H1 (cell line): ENCODE results near the gene CRYGN. TPM values are rescaled to one million over a fixed set of nuclear protein-coding genes. Genes with fewer than 3 reads are reported as not detected.
A peak's percentile ranks its signal among the peaks of the same experiment; 100 is the strongest.

Experiments
- CTCF ChIA-PET: fragments of 300-600 bp; sonication (Branson Sonifier 250); formaldehyde crosslinking; loops from one replicate; lab custom pipeline; 2021; ENCODE audit not compliant: partially characterized antibody; lab: Charles Lee
- POLR2A ChIA-PET: fragments of 300-600 bp; sonication (Branson Sonifier 250); formaldehyde crosslinking; loops from one replicate; lab custom pipeline; 2021; ENCODE audit warnings: inconsistent platforms; ENCODE audit not compliant: partially characterized antibody; lab: Charles Lee
- DNase-seq, 2 experiments: peaks; one replicate each; pipeline versions ENCODE4 v3.0.0 to v3.0.0-alpha.2; 2010 to 2022; ENCODE audit warnings: low spot score in 2 of 2, low read depth in 1 of 2, mixed read lengths in 1 of 2
- FAIRE-seq: peaks from 2 replicates; lab custom pipeline; 2011; peaks lifted over from hg19 to GRCh38; lab: Jason Lieb, UNC
- H2AFZ ChIP-seq: 2 replicates; pipeline ENCODE4 v1.8.1; 2012; ENCODE audit warnings: low read length, inconsistent platforms
- H2AK5ac ChIP-seq: 2 replicates; pipeline ENCODE4 v1.6.1; 2013; ENCODE audit warnings: low read depth, low read length
- H2BK120ac ChIP-seq: replicated peaks from 2 replicates; pipeline ENCODE3; 2013; ENCODE audit warnings: low read depth, low read length, inconsistent platforms
- H2BK12ac ChIP-seq: 2 replicates; pipeline ENCODE4 v1.6.1; 2013; ENCODE audit warnings: low read depth, low read length
- H2BK15ac ChIP-seq: 2 replicates; pipeline ENCODE4 v1.6.1; 2013; ENCODE audit warnings: low read length
- H2BK20ac ChIP-seq: 2 replicates; pipeline ENCODE4 v1.6.1; 2013; ENCODE audit warnings: low read length
- H2BK5ac ChIP-seq: 2 replicates; pipeline ENCODE4 v1.6.1; 2013; ENCODE audit warnings: low read depth, low read length
- H3K14ac ChIP-seq: 2 replicates; pipeline ENCODE4 v1.6.1; 2013; ENCODE audit warnings: inconsistent platforms; ENCODE audit not compliant: insufficient read length
- H3K18ac ChIP-seq: 2 replicates; pipeline ENCODE4 v1.6.1; 2013; ENCODE audit warnings: low read length; ENCODE audit errors: extremely low read depth
- H3K23ac ChIP-seq: 2 replicates; pipeline ENCODE4 v1.6.1; 2013; ENCODE audit warnings: inconsistent platforms; ENCODE audit not compliant: insufficient read length
- H3K23me2 ChIP-seq: 2 replicates; pipeline ENCODE4 v1.6.1; 2013; ENCODE audit warnings: low read depth, low read length
- H3K27ac ChIP-seq: 2 replicates; pipeline ENCODE4 v1.6.1; 2011; ENCODE audit warnings: low read depth, low read length, inconsistent platforms
- H3K27me3 ChIP-seq, 4 experiments: replicated peaks in 1 of 4; 1 replicate in 1 of 4; 2 replicates in 3 of 4; pipeline versions ENCODE4 v1.6.1 to v1.8.1; 2011 to 2013; ENCODE audit warnings: low read length in 3 of 4, mild to moderate bottlenecking in 3 of 4, inconsistent platforms in 2 of 4, mixed read lengths in 2 of 4, moderate library complexity in 1 of 4; ENCODE audit not compliant: control insufficient read depth in 3 of 4, insufficient read depth in 3 of 4; ENCODE audit errors: extremely low read depth in 1 of 4
- H3K36me3 ChIP-seq, 4 experiments: 2 replicates each; pipeline versions ENCODE4 v1.6.1 to v1.8.1; 2011 to 2013; ENCODE audit warnings: mild to moderate bottlenecking in 4 of 4, low read length in 3 of 4, moderate library complexity in 2 of 4, control low read depth in 1 of 4, inconsistent platforms in 1 of 4; ENCODE audit not compliant: insufficient read depth in 4 of 4, control insufficient read depth in 2 of 4
- H3K4ac ChIP-seq: replicated peaks from 2 replicates; pipeline ENCODE3; 2013; ENCODE audit warnings: low read length, low read depth, mixed read lengths, inconsistent platforms; ENCODE audit not compliant: insufficient read length
- H3K4me1 ChIP-seq, 4 experiments: replicated peaks in 1 of 4; 1 replicate in 1 of 4; 2 replicates in 3 of 4; pipeline versions ENCODE4 v1.6.1 to v1.8.1; 2011 to 2013; ENCODE audit warnings: low read length in 3 of 4, inconsistent platforms in 2 of 4, mixed read lengths in 1 of 4; ENCODE audit not compliant: insufficient read depth in 4 of 4, control insufficient read depth in 3 of 4
- H3K4me2 ChIP-seq, 2 experiments: 2 replicates each; pipeline versions ENCODE4 v1.6.1 to v1.8.1; 2011 to 2013; ENCODE audit warnings: low read depth in 2 of 2, low read length in 2 of 2, control low read depth in 1 of 2, inconsistent platforms in 1 of 2, mild to moderate bottlenecking in 1 of 2; ENCODE audit not compliant: insufficient read depth in 1 of 2
- H3K4me3 ChIP-seq, 4 experiments: fragments of 200-600, 300-600 bp in 1 of 4; sonication (generic), shearing (Covaris generic), sonication (Bioruptor Twin) in 1 of 4; 2 replicates each; pipeline versions ENCODE4 v1.5.1 to v1.8.1; 2011 to 2016; ENCODE audit warnings: low read length in 4 of 4, low read depth in 3 of 4, control low read depth in 2 of 4, inconsistent platforms in 2 of 4, mild to moderate bottlenecking in 2 of 4, mixed read lengths in 1 of 4, moderate library complexity in 1 of 4; ENCODE audit not compliant: insufficient read depth in 2 of 4; ENCODE audit errors: extremely low read depth in 1 of 4
- H3K56ac ChIP-seq: replicated peaks from 2 replicates; pipeline ENCODE3; 2013; ENCODE audit warnings: low read depth, mild to moderate bottlenecking, mixed read lengths, low read length, inconsistent platforms; ENCODE audit not compliant: insufficient read length
- H3K79me1 ChIP-seq: 2 replicates; pipeline ENCODE4 v1.6.1; 2013; ENCODE audit warnings: low read depth, low read length, control low read depth
- H3K79me2 ChIP-seq, 2 experiments: 2 replicates each; pipeline versions ENCODE4 v1.6.1 to v1.8.1; 2012 to 2013; ENCODE audit warnings: low read length in 2 of 2, mild to moderate bottlenecking in 2 of 2, inconsistent platforms in 1 of 2; ENCODE audit not compliant: insufficient read depth in 2 of 2, control insufficient read depth in 1 of 2
- H3K9ac ChIP-seq, 4 experiments: replicated peaks in 1 of 4; 1 replicate in 1 of 4; 2 replicates in 3 of 4; pipeline versions ENCODE4 v1.6.1 to v1.8.1; 2011 to 2013; ENCODE audit warnings: low read depth in 3 of 4, low read length in 3 of 4, control low read depth in 2 of 4, mild to moderate bottlenecking in 2 of 4, moderate library complexity in 2 of 4, inconsistent platforms in 1 of 4; ENCODE audit errors: extremely low read depth in 1 of 4
- H3K9me3 ChIP-seq, 2 experiments: 2 replicates each; pipeline versions ENCODE4 v1.6.1 to v1.8.1; 2012 to 2013; ENCODE audit warnings: mild to moderate bottlenecking in 2 of 2, moderate library complexity in 2 of 2, control low read depth in 1 of 2, inconsistent platforms in 1 of 2, low read depth in 1 of 2, low read length in 1 of 2, mixed read lengths in 1 of 2; ENCODE audit not compliant: insufficient read depth in 2 of 2
- H4K20me1 ChIP-seq, 2 experiments: replicated peaks in 1 of 2; 2 replicates each; pipeline versions ENCODE3 to v1.8.1; 2011 to 2013; ENCODE audit warnings: inconsistent platforms in 2 of 2, low read length in 2 of 2, mild to moderate bottlenecking in 1 of 2; ENCODE audit not compliant: insufficient read depth in 2 of 2, control insufficient read depth in 1 of 2
- H4K5ac ChIP-seq: 2 replicates; pipeline ENCODE4 v1.6.1; 2013; ENCODE audit warnings: low read length, low read depth, mixed read lengths, inconsistent platforms; ENCODE audit not compliant: insufficient read length
- H4K8ac ChIP-seq: 2 replicates; pipeline ENCODE4 v1.8.0; 2013; ENCODE audit warnings: mild to moderate bottlenecking, moderate library complexity, low read length, inconsistent platforms; ENCODE audit not compliant: insufficient read depth; ENCODE audit errors: extremely low read depth
- H4K91ac ChIP-seq: replicated peaks from 2 replicates; pipeline ENCODE3; 2013; ENCODE audit warnings: low read length, mixed read lengths, inconsistent platforms; ENCODE audit not compliant: insufficient read length
- CBX5 ChIP-seq: fragments of 300-800, 300-1000 bp; sonication (generic); IDR thresholded peaks from 2 replicates; pipeline ENCODE4 v1.7.1; 2016; ENCODE audit warnings: antibody characterized with exemption, low read length, low read depth
- CBX8 ChIP-seq: fragments of 300-800, 300-1000 bp; sonication (generic); IDR thresholded peaks from 2 replicates; pipeline ENCODE4 v1.7.1; 2016; ENCODE audit warnings: low read depth, low read length, borderline replicate concordance
- CEBPB ChIP-seq: IDR thresholded peaks from 2 replicates; pipeline ENCODE4 v1.6.1; 2012; ENCODE audit warnings: low read depth, low read length
- CREB1 ChIP-seq: IDR thresholded peaks from 2 replicates; pipeline ENCODE4 v1.6.1; 2012; ENCODE audit warnings: inconsistent platforms
- EGR1 ChIP-seq: IDR thresholded peaks from 2 replicates; pipeline ENCODE4 v1.6.1; 2011; ENCODE audit warnings: low read depth, low read length, borderline replicate concordance
- EP300 ChIP-seq, 2 experiments: IDR thresholded peaks; 1 replicate in 1 of 2; 2 replicates in 1 of 2; pipeline ENCODE4 v1.6.1; 2011 to 2012; ENCODE audit warnings: low read depth in 2 of 2, low read length in 2 of 2, mild to moderate bottlenecking in 2 of 2, borderline replicate concordance in 1 of 2, inconsistent platforms in 1 of 2, moderate library complexity in 1 of 2
- JUN ChIP-seq: IDR thresholded peaks from 2 replicates; pipeline ENCODE4 v1.6.1; 2011; ENCODE audit warnings: low read depth, mild to moderate bottlenecking, improper control_type of control experiment, low read length
- RBBP5 ChIP-seq: IDR thresholded peaks from 2 replicates; pipeline ENCODE4 v1.7.1; 2012; ENCODE audit warnings: low read depth, mild to moderate bottlenecking, inconsistent platforms, low read length, moderate library complexity, borderline replicate concordance
- SAP30 ChIP-seq: fragments of 300-600 bp; sonication (generic); IDR thresholded peaks from 2 replicates; pipeline ENCODE4 v1.7.1; 2012; ENCODE audit warnings: low read length, moderate library complexity, mild to moderate bottlenecking, inconsistent platforms; ENCODE audit not compliant: insufficient read depth, insufficient replicate concordance
- SIRT6 ChIP-seq: IDR thresholded peaks from one replicate; pipeline ENCODE4 v1.7.1; 2012; ENCODE audit warnings: low read length, inconsistent platforms
- SP2 ChIP-seq: IDR thresholded peaks from 2 replicates; pipeline ENCODE4 v1.6.1; 2012; ENCODE audit warnings: mild to moderate bottlenecking, low read length, inconsistent platforms
- TEAD4 ChIP-seq: IDR thresholded peaks from 2 replicates; pipeline ENCODE4 v1.6.1; 2012; ENCODE audit warnings: low read depth, low read length, inconsistent platforms, mixed read lengths
- WGBS, 2 experiments: shearing (Covaris generic) in 1 of 2; methylation state at CpG; one replicate each; pipeline versions ENCODE4 v1.1.6 to v1.1.7; 2013 to 2015; ENCODE audit warnings: low lambda C conversion rate in 2 of 2, mixed read lengths in 2 of 2, inconsistent platforms in 1 of 2, low coverage in 1 of 2, missing lambda C conversion rate in 1 of 2; ENCODE audit not compliant: insufficient replicate concordance in 2 of 2, insufficient coverage in 1 of 2, insufficient read length in 1 of 2; ENCODE audit errors: extremely low coverage in 1 of 2, missing lambda C conversion rate in 1 of 2; 5-methylcytosine and 5-hydroxymethylcytosine counted together
- polyA plus RNA-seq, 7 experiments: library from polyadenylated mRNA; depleted of rRNA in 3 of 7; stranded (reverse) in 5 of 7; unstranded in 2 of 7; fragments of >200 nt in 5 of 7; fragments of 200-250 nt in 2 of 7; gene quantifications; 1 replicate in 5 of 7; 2 replicates in 1 of 7; 4 replicates in 1 of 7; pipeline versions ENCODE4 v1.2.1 to v1.2.3, GENCODE V29; 2011 to 2013; ENCODE audit warnings: missing spikeins in 2 of 7, mixed read lengths in 2 of 7
- total RNA-seq: library from RNA; stranded (reverse); fragmentation: NEBNext Ultra II Directional; extraction: Animal tissue kit (Norgen Biotek cat#: 25700); gene quantifications from 2 replicates; pipeline ENCODE4 v1.2.1, GENCODE V29; 2021
- TF ChIP-seq, protein P1 (sequence below): IDR thresholded peaks from 2 replicates; pipeline ENCODE4 v1.6.1; 2011; ENCODE audit warnings: low read length, improper control_type of control experiment

Gene CRYGN
- total and polyA plus RNA-seq, 2 of the 8 experiments (the other 6 are each of a cell fraction or from before 2014, with no cell fraction given) = 0.98 to 1.6 TPM

DNA sequence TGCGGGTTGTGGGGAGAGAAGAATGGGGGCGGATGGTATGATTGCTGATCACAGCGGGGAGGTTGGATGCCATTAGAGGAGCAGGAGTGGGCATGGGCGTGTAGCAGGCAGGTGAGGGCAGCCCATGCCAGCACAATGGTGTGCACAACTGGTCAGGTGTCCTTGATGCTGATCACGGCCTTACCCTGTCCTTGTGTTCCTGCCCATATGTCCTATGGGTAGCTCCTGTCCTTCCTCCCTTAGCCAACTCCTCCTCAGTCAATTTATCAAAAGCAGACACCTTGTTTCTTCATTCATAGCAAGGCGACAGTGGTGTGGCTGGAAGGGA, 60.8 kb downstream of the CRYGN start:
- Histone ChIP-seq H2AFZ (no peak overlapping the region), H3K79me2 (no peaks in the 10 kb centered on the region), H3K56ac (no peak overlapping the region), H3K23me2 (peaks cover 14% of the 10 kb centered on the region; the same call in 1 of the 2 replicates), H4K8ac (no peak overlapping the region), H3K14ac (no peak overlapping the region), H3K23ac (no peak overlapping the region), H2BK20ac (no peak overlapping the region), H2AK5ac (no peak overlapping the region), H4K91ac (no peak overlapping the region), H2BK15ac (0 out of 2 replicates have a peak overlapping the region, but pooled peaks have one; percentile 10), H4K5ac (no peak overlapping the region), H2BK5ac (no peak overlapping the region), H2BK12ac (no peak overlapping the region), H3K9me3 (no peaks in the 10 kb centered on the region), H3K27me3 (peaks cover 8 to 22% (median 21%) of the 10 kb centered on the region in 4 experiments), H4K20me1 (peaks cover 0 to 2% of the 10 kb centered on the region in 2 experiments), H3K36me3 (peaks cover 0 to 15% (median 2%) of the 10 kb centered on the region in 4 experiments; a peak in 4 of 8 replicates), H3K27ac (no peak overlapping the region), H3K4ac (no peak overlapping the region), H3K79me1 (no peaks in the 10 kb centered on the region), H3K4me2 (no peak overlapping the region), H2BK120ac (no peak overlapping the region), H3K9ac (no peak overlapping the region), H3K4me1 (peaks cover 0 to 30% (median 8%) of the 10 kb centered on the region in 4 experiments; a peak in 6 of 7 replicates), H3K18ac (no peak overlapping the region), H3K4me3 (no peak overlapping the region)
- POLR2A ChIA-PET = interaction anchor here (0.8 kb wide), 1 partner anchor 62 kb away, joined by 3 read pairs; no protein-coding TSS in a partner anchor
- 81% methylated on average over 6 of the region's 6 CpGs; no CpG with 5 or more reads in 1 of the 2 experiments for WGBS, 2 experiments
- CTCF ChIA-PET = interaction anchor here (0.6 to 16.9 kb wide), 9 partner anchors 11 to 407 kb away, joined by 3 to 185 read pairs (median 4); no protein-coding TSS in a partner anchor
- FAIRE-seq (no peak), DNase-seq (no peak)
- TF ChIP-seq CREB1 (no peak), SAP30 (no peak), TEAD4 (no peak), CEBPB (no peak), EP300 (IDR thresholded peaks at IDR 0.05; ENCODE audit: borderline replicate concordance in 1 of 2, low read depth in 2 of 2, low read length in 2 of 2) (no peak), SIRT6 (no peak), JUN (no peak), CBX5 (no peak), CBX8 (no peak), RBBP5 (no peak), SP2 (no peak), EGR1 (no peak)
- TF ChIP-seq, protein P1, sequence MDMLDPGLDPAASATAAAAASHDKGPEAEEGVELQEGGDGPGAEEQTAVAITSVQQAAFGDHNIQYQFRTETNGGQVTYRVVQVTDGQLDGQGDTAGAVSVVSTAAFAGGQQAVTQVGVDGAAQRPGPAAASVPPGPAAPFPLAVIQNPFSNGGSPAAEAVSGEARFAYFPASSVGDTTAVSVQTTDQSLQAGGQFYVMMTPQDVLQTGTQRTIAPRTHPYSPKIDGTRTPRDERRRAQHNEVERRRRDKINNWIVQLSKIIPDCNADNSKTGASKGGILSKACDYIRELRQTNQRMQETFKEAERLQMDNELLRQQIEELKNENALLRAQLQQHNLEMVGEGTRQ = no peak
